HUES64 (cell line): ENCODE data around the gene CENPH.
"Not testable (repeated sequence)": the region's sequence is repeated elsewhere in the genome, so short reads cannot be mapped to it uniquely, and the experiment has no call there.

ENCODE experiments used
- H3K27ac ChIP-seq: 2 replicates; pipeline ENCODE4 v1.7.0; 2013; ENCODE audit warnings: low read depth, low read length, inconsistent platforms
- H3K27me3 ChIP-seq: 2 replicates; pipeline ENCODE4 v1.6.1; 2013; ENCODE audit warnings: mild to moderate bottlenecking, low read length; ENCODE audit not compliant: insufficient read depth
- H3K36me3 ChIP-seq: 2 replicates; pipeline ENCODE4 v1.6.1; 2013; ENCODE audit warnings: mild to moderate bottlenecking, low read length; ENCODE audit not compliant: insufficient read depth
- H3K4me1 ChIP-seq: 2 replicates; pipeline ENCODE4 v1.6.1; 2013; ENCODE audit warnings: mild to moderate bottlenecking, low read length, moderate library complexity; ENCODE audit not compliant: insufficient read depth
- H3K4me3 ChIP-seq: 2 replicates; pipeline ENCODE4 v1.5.1; 2013; ENCODE audit warnings: mild to moderate bottlenecking, low read length, moderate library complexity
- H3K9ac ChIP-seq: 2 replicates; pipeline ENCODE4 v1.6.1; 2013; ENCODE audit warnings: mild to moderate bottlenecking, low read depth, low read length
- H3K9me3 ChIP-seq: 2 replicates; pipeline ENCODE4 v1.6.1; 2013; ENCODE audit warnings: low read depth, low read length; ENCODE audit not compliant: insufficient read depth
- WGBS: fragments of 150-250, 120-280 bp; methylation state at CpG from one replicate; pipeline ENCODE4 v1.1.7; 2013; ENCODE audit warnings: missing lambda C conversion rate; 5-methylcytosine and 5-hydroxymethylcytosine counted together

Gene CENPH

DNA sequence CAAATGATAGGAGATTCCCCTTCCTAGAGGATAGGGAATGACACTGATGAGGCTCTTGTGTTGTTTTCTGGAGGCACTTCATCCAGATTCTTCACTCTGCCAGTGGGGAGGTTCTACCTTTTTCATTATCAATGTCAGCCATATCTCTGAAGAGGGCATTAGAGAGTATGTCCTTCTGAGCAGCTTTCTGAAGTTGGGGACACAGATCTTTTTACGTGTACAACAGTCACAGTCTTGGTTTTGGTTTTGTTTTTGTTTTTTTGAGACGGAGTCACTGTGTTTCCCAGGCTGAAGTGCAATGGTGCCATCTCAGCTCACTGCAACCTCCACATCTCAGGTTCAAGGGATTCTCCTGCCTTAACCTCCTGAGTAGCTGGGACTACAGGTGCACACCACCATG lies 22.6 kb downstream of the CENPH start:
- no peaks in the 10 kb centered on the region for H3K27me3 ChIP-seq
- H3K36me3 ChIP-seq: peaks cover 53% of the 10 kb centered on the region
- no peak overlapping the region for H3K4me3 ChIP-seq
- H3K9me3 ChIP-seq: no peaks in the 10 kb centered on the region
- 0 out of 2 replicates have a peak, but pooled peaks cover under 1% of the 10 kb centered on the region for H3K4me1 ChIP-seq
- no peak overlapping the region for H3K9ac ChIP-seq
- H3K27ac ChIP-seq: no peak overlapping the region
- 94% methylated on average over 2 of the region's 2 CpGs for WGBS

GRCh38 chr5:69213513-69214215 lies 24.3 kb downstream of the CENPH start:
- H3K36me3 ChIP-seq: peaks cover 42% of the 10 kb centered on the region
- 94% methylated on average over 4 of the region's 4 CpGs for WGBS
- no peak overlapping the region for H3K27ac ChIP-seq
- no peaks in the 10 kb centered on the region for H3K9me3 ChIP-seq
- H3K4me1 ChIP-seq: peaks cover 5% of the 10 kb centered on the region
- H3K9ac ChIP-seq: no peak overlapping the region
- no peaks in the 10 kb centered on the region for H3K27me3 ChIP-seq
- no peak overlapping the region for H3K4me3 ChIP-seq

DNA sequence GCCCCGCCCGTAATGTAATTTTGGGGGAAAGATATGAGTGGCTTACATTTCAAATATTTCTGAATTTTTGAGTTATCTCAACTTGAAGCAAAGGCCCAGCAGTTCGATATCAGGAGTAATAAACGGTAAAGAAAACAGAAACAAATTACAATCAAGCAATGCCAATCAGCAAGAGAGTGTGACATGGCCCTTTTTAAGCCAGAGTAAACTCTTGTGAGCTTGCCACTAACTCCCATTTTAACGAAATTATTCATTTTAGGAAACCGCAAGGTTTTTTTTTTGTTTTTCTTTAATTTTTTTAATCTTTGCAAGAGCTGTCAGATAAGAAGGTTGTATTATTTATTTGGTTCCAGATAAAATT lies 27.7 kb downstream of the CENPH start:
- Histone ChIP-seq H3K4me1 (peaks cover 8% of the 10 kb centered on the region), H3K27ac (peak overlapping the region; percentile 85), H3K9me3 (peaks cover 5% of the 10 kb centered on the region; the same call in 1 of the 2 replicates), H3K36me3 (peaks cover 20% of the 10 kb centered on the region; the same call in 1 of the 2 replicates), H3K27me3 (no peaks in the 10 kb centered on the region), H3K4me3 (peak overlapping the region; percentile 87), H3K9ac (peak overlapping the region; percentile 51; the same call in 1 of the 2 replicates)
- 82% methylated on average over 6 of the region's 6 CpGs for WGBS

- H3K36me3 ChIP-seq: peaks cover 19% of the 10 kb centered on the region; the same call in 1 of the 2 replicates
- under 1% methylated on average over 71 of the region's 73 CpGs for WGBS
- H3K4me1 ChIP-seq: peaks cover 8% of the 10 kb centered on the region
Observed at GRCh38 chr5:69217548-69218526, 28.5 kb downstream of the CENPH start.

GRCh38 chr5:69219939-69220338 lies 30.6 kb downstream of the CENPH start:
- no peak overlapping the region for H3K27ac ChIP-seq
- H3K27me3 ChIP-seq: no peaks in the 10 kb centered on the region
- H3K4me3 ChIP-seq: no peak overlapping the region
- peaks cover 5% of the 10 kb centered on the region; the same call in 1 of the 2 replicates for H3K9me3 ChIP-seq
- H3K9ac ChIP-seq: no peak overlapping the region
- H3K36me3 ChIP-seq: peaks cover 13% of the 10 kb centered on the region; the same call in 1 of the 2 replicates
- H3K4me1 ChIP-seq: peaks cover 8% of the 10 kb centered on the region

More at GRCh38 chr5:69217548-69218526, 28.5 kb downstream of the CENPH start:
- H3K27me3 ChIP-seq: no peaks in the 10 kb centered on the region
- H3K4me3 ChIP-seq: peak overlapping the region; percentile 87
- peak overlapping the region; percentile 86 for H3K9ac ChIP-seq
- peaks cover 5% of the 10 kb centered on the region; the same call in 1 of the 2 replicates for H3K9me3 ChIP-seq
- H3K27ac ChIP-seq: peak overlapping the region; percentile 85

GRCh38 chr5:69220371-69220770 lies 31.0 kb downstream of the CENPH start:
- 96% methylated on average over 16 of the region's 18 CpGs for WGBS
- not testable (repeated sequence) for H3K9ac ChIP-seq, H3K4me1 ChIP-seq, H3K27me3 ChIP-seq, H3K4me3 ChIP-seq, H3K9me3 ChIP-seq, H3K27ac ChIP-seq
- peaks cover 13% of the 10 kb centered on the region; the same call in 1 of the 2 replicates for H3K36me3 ChIP-seq

GRCh38 chr5:69220833-69221232 lies 31.4 kb downstream of the CENPH start:
- not testable (repeated sequence) for H3K9ac ChIP-seq, H3K4me3 ChIP-seq, H3K4me1 ChIP-seq, H3K27me3 ChIP-seq, H3K9me3 ChIP-seq, H3K27ac ChIP-seq
- H3K36me3 ChIP-seq: peaks cover 13% of the 10 kb centered on the region; the same call in 1 of the 2 replicates
- WGBS: 87% methylated on average over 5 of the region's 9 CpGs

GRCh38 chr5:69224520-69224919 lies 35.1 kb downstream of the CENPH start:
- no peak overlapping the region for H3K4me3 ChIP-seq
- H3K27ac ChIP-seq: no peak overlapping the region
- no peak overlapping the region for H3K9ac ChIP-seq
- H3K27me3 ChIP-seq: no peaks in the 10 kb centered on the region
- 95% methylated on average over 8 of the region's 8 CpGs for WGBS
- no peaks in the 10 kb centered on the region for H3K4me1 ChIP-seq
- peaks cover 5% of the 10 kb centered on the region; the same call in 1 of the 2 replicates for H3K9me3 ChIP-seq
- H3K36me3 ChIP-seq: peaks cover 42% of the 10 kb centered on the region

- no peak overlapping the region for H3K4me3 ChIP-seq
- H3K4me1 ChIP-seq: no peaks in the 10 kb centered on the region
- no peaks in the 10 kb centered on the region for H3K9me3 ChIP-seq
- peaks cover 44% of the 10 kb centered on the region for H3K36me3 ChIP-seq
- 98% methylated on average over 4 of the region's 4 CpGs for WGBS
- no peak overlapping the region for H3K9ac ChIP-seq
- H3K27me3 ChIP-seq: no peaks in the 10 kb centered on the region
- H3K27ac ChIP-seq: no peak overlapping the region
Observed at GRCh38 chr5:69225860-69226259, 36.5 kb downstream of the CENPH start.

DNA sequence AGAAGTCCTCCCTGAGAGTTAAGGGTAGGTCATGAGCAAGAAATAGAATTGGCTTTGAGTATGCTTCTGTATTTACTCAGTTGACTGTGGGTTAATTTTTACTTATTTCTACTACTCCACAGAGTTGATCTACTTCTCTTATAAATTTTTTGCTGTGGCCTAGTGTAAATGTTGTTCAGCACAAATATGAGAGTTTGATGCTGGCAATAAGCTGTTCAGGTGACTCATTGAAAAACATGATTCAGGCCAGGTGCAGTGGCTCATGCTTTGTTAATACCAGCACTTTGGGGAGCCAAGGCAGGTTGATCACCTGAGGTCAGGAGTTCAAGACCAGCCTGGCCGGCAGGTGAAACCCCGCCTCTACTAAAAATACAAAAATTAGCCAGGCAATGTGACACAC lies 40.8 kb downstream of the CENPH start:
- Histone ChIP-seq H3K27ac (no peak overlapping the region), H3K27me3 (no peaks in the 10 kb centered on the region), H3K9me3 (no peaks in the 10 kb centered on the region), H3K4me1 (no peaks in the 10 kb centered on the region), H3K9ac (no peak overlapping the region), H3K36me3 (peaks cover 42% of the 10 kb centered on the region), H3K4me3 (no peak overlapping the region)
- WGBS: 96% methylated on average over 2 of the region's 2 CpGs

DNA sequence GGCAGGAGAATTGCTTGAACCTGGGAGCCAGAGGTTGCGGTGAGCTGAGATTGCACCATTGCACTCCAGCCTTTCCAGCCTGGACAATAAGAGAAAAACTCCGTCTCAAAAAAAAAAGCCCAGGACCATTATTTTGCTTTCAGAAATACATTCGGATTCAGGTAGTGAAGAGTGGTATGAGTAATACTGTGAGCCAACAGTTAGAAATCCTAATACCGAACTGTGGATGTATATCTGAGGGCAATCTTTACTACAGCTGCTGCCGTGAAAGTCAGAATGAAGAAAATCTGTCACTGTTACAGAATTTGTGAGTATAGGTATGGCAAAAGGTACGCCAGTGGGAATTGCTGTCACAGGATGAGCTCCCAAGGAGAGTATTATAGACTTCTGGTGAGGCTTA lies 41.9 kb downstream of the CENPH start:
- Histone ChIP-seq H3K36me3 (peaks cover 39% of the 10 kb centered on the region), H3K27ac (no peak overlapping the region), H3K4me3 (no peak overlapping the region), H3K9me3 (no peaks in the 10 kb centered on the region), H3K4me1 (no peaks in the 10 kb centered on the region), H3K9ac (no peak overlapping the region), H3K27me3 (no peaks in the 10 kb centered on the region)
- WGBS: 96% methylated on average over 6 of the region's 6 CpGs
